Measurements from ENCODE around the gene TMEM81. TPM values are rescaled to one million over a fixed set of nuclear protein-coding genes. Genes with fewer than 3 reads are reported as not detected.

TMEM81 gene
- total and polyA plus RNA-seq, 10 of the 15 experiments (the other 5 are each of a cell fraction or from before 2014, with no cell fraction given) = 0.62 to 2.2 (median 1.1) TPM

- TF ChIP-seq IRF3 (IDR thresholded peaks at IDR 0.05) (no peak), NKRF (conservative IDR thresholded peaks at IDR 0.05) (no peak), CREM (IDR thresholded peaks at IDR 0.05; ENCODE audit: low read depth) (no peak), ZNF274 (IDR thresholded peaks at IDR 0.05; ENCODE audit: insufficient read depth, insufficient read length) (no peak), KDM1A (IDR thresholded peaks at IDR 0.05; ENCODE audit: borderline replicate concordance) (no peak)
Measured at GRCh38 chr1:205072286-205072685, 12.0 kb downstream of the TMEM81 start (continued).

- no peaks in the 10 kb centered on the region for H3K4me1 ChIP-seq (ENCODE audit: control insufficient read depth, insufficient read depth, low read length)
- WGBS (ENCODE audit: insufficient coverage, insufficient replicate concordance, low lambda C conversion rate, missing lambda C conversion rate) = 50% methylated on average over 12 of the region's 12 CpGs
- BruUV-seq (replicated peaks) = no TSS peak
- in situ Hi-C loops (cut with MboI) (no loop called here), intact Hi-C loops (cut with micrococcal nuclease; ENCODE audit: unreplicated experiment) (no loop called here)
- H3K9ac ChIP-seq (ENCODE audit: control insufficient read depth, insufficient read depth, low read length) = no peak overlapping the region
- no peak for FAIRE-seq
- ChIA-PET CTCF (interaction anchor here (1.6 to 8.9 kb wide), 2 partner anchors 10 to 185 kb away, joined by 4 to 65 read pairs; no protein-coding TSS in a partner anchor), RAD21 (ENCODE audit: unreplicated experiment) (interaction anchor here (0.6 to 1.1 kb wide), 2 partner anchors 10 to 49 kb away, joined by 3 to 4 read pairs (median 3); no protein-coding TSS in a partner anchor), POLR2A (no interaction called here), SMC1A (ENCODE audit: uncharacterized antibody, unreplicated experiment) (interaction anchor here (1.0 kb wide), 1 partner anchor 10 kb away, joined by 3 read pairs; no protein-coding TSS in a partner anchor)
- H4K20me1 ChIP-seq (ENCODE audit: control insufficient read depth, insufficient read depth) = no peaks in the 10 kb centered on the region
- H3K9me3 ChIP-seq (replicated peaks; ENCODE audit: control insufficient read depth, insufficient read depth, low read length) = no peaks in the 10 kb centered on the region
- no peak overlapping the region for H2AFZ ChIP-seq (ENCODE audit: control insufficient read depth, low read depth, low read length)
- no peak overlapping the region for H3K27ac ChIP-seq (ENCODE audit: control insufficient read depth, insufficient read depth)
- H3K79me2 ChIP-seq (ENCODE audit: control insufficient read depth, insufficient read depth, low read length) = no peaks in the 10 kb centered on the region
- H3K36me3 ChIP-seq (ENCODE audit: control insufficient read depth in 2 of 2, insufficient read depth in 2 of 2, low read length in 1 of 2) = no peaks in the 10 kb centered on the region
- no peaks in the 10 kb centered on the region for H3K27me3 ChIP-seq (replicated peaks in 1 of 2; ENCODE audit: control insufficient read depth in 2 of 2, insufficient read depth in 2 of 2, low read length in 1 of 2)
- H3K4me3 ChIP-seq = no peak overlapping the region
- no peak for DNase-seq (ENCODE audit: low read depth, low spot score)
- no peak overlapping the region for H3K4me2 ChIP-seq (ENCODE audit: control insufficient read depth, insufficient read depth)
- TF ChIP-seq RFX5 (IDR thresholded peaks at IDR 0.05; ENCODE audit: low read depth, low read length) = no peak
- TF ChIP-seq BCL11A (IDR thresholded peaks at IDR 0.05; ENCODE audit: low read depth, low read length) = no peak
- no peak for TF ChIP-seq MTA2 (IDR thresholded peaks at IDR 0.05; ENCODE audit: low read depth)
- TF ChIP-seq SREBF2 (IDR thresholded peaks at IDR 0.05; ENCODE audit: low read length) = no peak
- TF ChIP-seq ZNF384 (IDR thresholded peaks at IDR 0.05; ENCODE audit: borderline replicate concordance, low read depth, low read length) = no peak
- no peak for TF ChIP-seq CTCF (IDR thresholded peaks at IDR 0.05 in 2 of 3, conservative IDR thresholded peaks at IDR 0.05 in 1 of 3; ENCODE audit: control insufficient read depth in 2 of 3, extremely low read depth in 1 of 3, insufficient read depth in 1 of 3, low read depth in 3 of 3, low read length in 3 of 3)
- no peak for TF ChIP-seq GABPA (IDR thresholded peaks at IDR 0.05; ENCODE audit: low read depth)
- no peak for TF ChIP-seq POLR2AphosphoS2 (IDR thresholded peaks at IDR 0.05; ENCODE audit: low read depth, low read length)
- TF ChIP-seq DPF2 (IDR thresholded peaks at IDR 0.05) = no peak
- no peak for TF ChIP-seq ZNF207 (IDR thresholded peaks at IDR 0.05; ENCODE audit: borderline replicate concordance)
- no peak for ATAC-seq
Measured at GRCh38 chr1:205071801-205072200, 12.5 kb downstream of the TMEM81 start.

Data from GM12878 (cell line).